Mesothelial cell of epicardium (in vitro differentiated cells): Measurements from ENCODE around the gene RAPGEF4. TPM values are rescaled to one million over a fixed set of nuclear protein-coding genes. Genes with fewer than 3 reads are reported as not detected.

Experiments used
- DNase-seq, 2 experiments: peaks; one replicate each; pipeline ENCODE4 v3.0.0; 2021; ENCODE audit warnings: low spot score in 2 of 2; ENCODE audit not compliant: unreplicated experiment in 2 of 2
- H3K27ac Mint-ChIP-seq: 2 replicates; pipeline ENCODE4 v1.8.0; 2021; ENCODE audit warnings: mixed read lengths
- H3K27me3 Mint-ChIP-seq: 2 replicates; pipeline ENCODE4 v1.8.0; 2021; ENCODE audit warnings: low read depth, mixed read lengths
- H3K36me3 Mint-ChIP-seq: 2 replicates; pipeline ENCODE4 v1.8.0; 2021; ENCODE audit warnings: mixed read lengths
- H3K4me1 Mint-ChIP-seq: 2 replicates; pipeline ENCODE4 v1.8.0; 2021; ENCODE audit warnings: mixed read lengths
- H3K4me3 Mint-ChIP-seq: 2 replicates; pipeline ENCODE4 v1.8.0; 2021; ENCODE audit warnings: mild to moderate bottlenecking, moderate library complexity, mixed read lengths
- H3K9me3 Mint-ChIP-seq: 2 replicates; pipeline ENCODE4 v1.8.0; 2021; ENCODE audit warnings: mixed read lengths
- CTCF ChIP-seq: fragments of 200-600 bp; sonication (generic); IDR thresholded peaks from one replicate; pipeline ENCODE4 v1.5.0; 2021; ENCODE audit warnings: antibody characterized with exemption; ENCODE audit not compliant: unreplicated experiment
- total RNA-seq: library from RNA; stranded (reverse); gene quantifications from 3 replicates; pipeline ENCODE4 v1.2.1, GENCODE V29; 2021

Gene RAPGEF4
- total RNA-seq, 1 donor from 2014 or later = 24.7 TPM

- DNase-seq = no peak
- H3K4me1 Mint-ChIP-seq = peaks cover 36% of the 10 kb centered on the region
- no peak overlapping the region for H3K27ac Mint-ChIP-seq
- no peaks in the 10 kb centered on the region for H3K36me3 Mint-ChIP-seq
- TF ChIP-seq CTCF = no peak
- no peaks in the 10 kb centered on the region for H3K27me3 Mint-ChIP-seq
- no peak overlapping the region for H3K4me3 Mint-ChIP-seq
- H3K9me3 Mint-ChIP-seq = no peaks in the 10 kb centered on the region
These were observed 170.5 kb downstream of the RAPGEF4 start for GRCh38 chr2:172905937-172906811.

GRCh38 chr2:172908275-172908674 lies 172.6 kb downstream of the RAPGEF4 start:
- TF ChIP-seq CTCF = no peak
- no peak overlapping the region for H3K4me3 Mint-ChIP-seq
- H3K27ac Mint-ChIP-seq = no peak overlapping the region
- no peaks in the 10 kb centered on the region for H3K36me3 Mint-ChIP-seq
- H3K9me3 Mint-ChIP-seq = no peaks in the 10 kb centered on the region
- DNase-seq = no peak
- H3K27me3 Mint-ChIP-seq = no peaks in the 10 kb centered on the region
- peaks cover 42% of the 10 kb centered on the region for H3K4me1 Mint-ChIP-seq

- H3K9me3 Mint-ChIP-seq = no peaks in the 10 kb centered on the region
- H3K27ac Mint-ChIP-seq = no peak overlapping the region
- TF ChIP-seq CTCF = no peak
- H3K27me3 Mint-ChIP-seq = no peaks in the 10 kb centered on the region
- no peak overlapping the region for H3K4me3 Mint-ChIP-seq
- H3K4me1 Mint-ChIP-seq = peaks cover 44% of the 10 kb centered on the region
- DNase-seq = no peak
- no peaks in the 10 kb centered on the region for H3K36me3 Mint-ChIP-seq
These were observed 173.8 kb downstream of the RAPGEF4 start for GRCh38 chr2:172909454-172909853.

- Mint-ChIP-seq H3K9me3 (no peaks in the 10 kb centered on the region), H3K27ac (peak overlapping the region; percentile 79), H3K27me3 (no peaks in the 10 kb centered on the region), H3K4me3 (no peak overlapping the region), H3K4me1 (peaks cover 43% of the 10 kb centered on the region), H3K36me3 (no peaks in the 10 kb centered on the region)
- DNase-seq = no peak
- no peak for TF ChIP-seq CTCF
These were observed 176.6 kb downstream of the RAPGEF4 start for GRCh38 chr2:172912266-172912665.

GRCh38 chr2:172914341-172915008 lies 178.8 kb downstream of the RAPGEF4 start:
- Mint-ChIP-seq H3K4me1 (peaks cover 57% of the 10 kb centered on the region), H3K27me3 (no peaks in the 10 kb centered on the region), H3K36me3 (no peaks in the 10 kb centered on the region), H3K4me3 (no peak overlapping the region), H3K9me3 (no peaks in the 10 kb centered on the region), H3K27ac (peak overlapping the region; percentile 86)
- no peak for TF ChIP-seq CTCF
- DNase-seq = no peak
